Effector memory CD4-positive, alpha-beta T cell (primary cell): ENCODE results near the gene ACOXL.

Experiments
- DNase-seq, 3 donors: peaks; one replicate each; pipeline ENCODE4 v3.0.0-alpha.2; 2020
- H3K27ac ChIP-seq: 2 replicates; pipeline ENCODE4 v1.7.0; 2013; ENCODE audit warnings: mild to moderate bottlenecking, low read length, moderate library complexity; ENCODE audit not compliant: insufficient read depth, poor library complexity, severe bottlenecking
- H3K27me3 ChIP-seq: replicated peaks from 2 replicates; pipeline ENCODE4 v1.7.0; 2013; ENCODE audit warnings: mild to moderate bottlenecking, low read length; ENCODE audit not compliant: insufficient read depth, control insufficient read depth, poor library complexity, severe bottlenecking
- H3K36me3 ChIP-seq: 2 replicates; pipeline ENCODE4 v1.7.0; 2013; ENCODE audit warnings: mild to moderate bottlenecking, low read length, moderate library complexity; ENCODE audit not compliant: control insufficient read depth, insufficient read depth
- H3K4me1 ChIP-seq: 2 replicates; pipeline ENCODE4 v1.7.0; 2013; ENCODE audit warnings: low read length, mild to moderate bottlenecking; ENCODE audit not compliant: control insufficient read depth, insufficient read depth, poor library complexity, severe bottlenecking
- H3K4me3 ChIP-seq: 2 replicates; pipeline ENCODE4 v1.7.0; 2013; ENCODE audit warnings: low read length, low read depth, mild to moderate bottlenecking; ENCODE audit not compliant: insufficient read depth, poor library complexity, severe bottlenecking
- H3K9me3 ChIP-seq: 2 replicates; pipeline ENCODE4 v1.7.0; 2013; ENCODE audit warnings: mild to moderate bottlenecking, low read length, moderate library complexity; ENCODE audit not compliant: control insufficient read depth

ACOXL gene

DNA sequence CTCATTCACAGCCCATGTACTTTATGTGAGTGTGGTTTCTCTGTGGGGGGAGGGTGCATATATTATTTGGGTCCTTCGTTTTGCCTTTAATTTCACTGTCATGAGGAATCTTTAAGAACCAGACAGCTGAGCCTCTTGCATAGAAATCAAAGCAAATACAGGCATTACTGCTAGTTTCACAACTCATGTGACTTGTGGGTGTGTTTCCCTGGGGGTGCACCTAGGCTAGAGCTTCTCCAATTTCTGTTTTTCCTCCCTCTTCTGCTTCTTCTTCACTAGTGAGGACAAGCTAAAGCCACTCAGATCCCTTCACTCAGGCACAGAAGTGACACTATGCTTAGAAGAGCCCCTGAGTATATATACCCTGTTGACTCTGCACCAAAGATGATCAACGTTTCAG is 131.4 kb downstream of the ACOXL start:
- no peak overlapping the region for H3K27ac ChIP-seq
- no peaks in the 10 kb centered on the region for H3K27me3 ChIP-seq
- no peaks in the 10 kb centered on the region for H3K9me3 ChIP-seq
- no peaks in the 10 kb centered on the region for H3K36me3 ChIP-seq
- DNase-seq = no peak
- H3K4me1 ChIP-seq = peaks cover 17% of the 10 kb centered on the region
- H3K4me3 ChIP-seq = no peak overlapping the region

DNA sequence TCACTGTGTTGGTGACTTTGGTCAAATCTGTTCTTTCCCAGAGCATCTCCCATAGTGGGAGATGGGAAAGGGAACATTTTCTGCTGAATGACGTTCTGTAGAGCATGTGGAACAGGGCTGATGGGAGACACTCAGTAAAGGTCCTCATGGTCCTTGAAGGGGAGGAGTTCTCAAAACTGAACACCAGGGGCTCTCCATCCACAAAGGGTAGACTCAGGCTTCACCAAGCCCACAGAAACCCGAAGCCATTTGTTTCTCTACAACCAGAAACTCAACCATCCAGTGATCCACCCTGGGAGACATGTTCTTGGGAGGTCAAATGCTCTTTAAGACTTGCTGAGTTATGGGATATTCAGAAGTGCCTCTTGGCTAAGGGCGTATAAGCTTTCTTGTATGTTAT is 131.8 kb downstream of the ACOXL start:
- H3K9me3 ChIP-seq = no peaks in the 10 kb centered on the region
- H3K36me3 ChIP-seq = no peaks in the 10 kb centered on the region
- DNase-seq = no peak
- H3K4me3 ChIP-seq = no peak overlapping the region
- peaks cover 13% of the 10 kb centered on the region for H3K4me1 ChIP-seq
- no peaks in the 10 kb centered on the region for H3K27me3 ChIP-seq
- no peak overlapping the region for H3K27ac ChIP-seq

DNA sequence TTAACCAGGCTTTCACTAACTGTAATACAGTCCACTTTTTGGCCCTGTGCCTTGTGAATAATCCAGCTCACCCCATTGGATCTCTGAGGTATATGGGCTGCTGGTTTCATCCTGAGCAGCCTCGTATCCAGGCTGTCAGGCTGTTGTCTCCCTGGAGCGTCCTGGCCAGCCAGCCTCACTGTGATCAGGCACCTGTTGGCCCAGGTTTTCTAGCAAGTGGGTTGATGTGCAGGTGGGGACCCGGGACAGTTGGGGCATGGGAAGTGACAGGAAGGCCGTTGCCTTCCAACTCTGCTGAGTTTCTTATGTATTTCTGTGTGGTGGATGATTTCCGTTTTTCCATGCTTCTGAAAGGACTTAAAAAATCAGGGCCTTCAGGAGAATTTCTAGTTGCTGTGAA is 132.4 kb downstream of the ACOXL start:
- Histone ChIP-seq H3K27me3 (no peaks in the 10 kb centered on the region), H3K9me3 (no peaks in the 10 kb centered on the region), H3K27ac (no peak overlapping the region), H3K4me3 (peak overlapping the region; percentile 25), H3K36me3 (no peaks in the 10 kb centered on the region), H3K4me1 (peaks cover 7% of the 10 kb centered on the region)
- no peak for DNase-seq

DNA sequence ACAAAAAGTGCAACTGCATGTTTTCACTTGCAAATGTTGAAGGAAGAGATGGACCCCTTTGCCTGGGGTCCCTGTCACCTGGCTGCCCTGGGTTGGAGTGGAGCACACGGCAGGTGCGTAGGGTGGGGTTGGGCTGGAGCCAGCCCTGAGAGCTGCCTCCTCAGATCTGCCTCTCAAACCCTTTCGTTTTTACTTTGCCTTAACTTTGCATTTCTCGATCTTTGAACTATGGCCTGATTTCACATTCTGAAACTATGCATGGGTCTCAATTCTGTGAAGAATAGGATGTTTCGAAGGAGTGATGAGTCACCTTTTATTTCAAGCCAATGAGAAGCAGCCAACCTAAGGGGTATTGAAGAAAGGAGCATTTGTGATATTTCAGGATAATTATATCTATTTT is 132.8 kb downstream of the ACOXL start:
- DNase-seq = no peak

DNA sequence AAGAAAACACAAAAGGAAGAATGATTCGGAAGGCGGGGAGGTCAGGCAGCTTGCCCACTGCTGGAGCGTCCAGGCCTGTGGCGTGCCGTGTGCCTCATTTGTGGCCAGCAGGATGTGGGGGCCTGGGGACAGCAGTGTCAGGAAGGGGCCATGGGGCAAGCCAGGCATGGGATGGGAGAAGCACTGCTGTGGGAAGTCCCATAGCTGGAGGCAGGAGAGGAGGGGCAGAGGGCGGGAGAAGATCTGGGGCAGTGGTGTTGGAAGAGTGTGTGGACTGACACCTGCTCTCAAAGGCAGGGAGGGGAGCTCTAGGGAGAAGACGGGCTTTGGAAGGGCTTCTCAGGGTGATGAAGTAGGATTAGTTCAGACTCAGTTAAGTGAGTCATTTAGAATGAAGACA is 133.7 kb downstream of the ACOXL start:
- H3K9me3 ChIP-seq = no peaks in the 10 kb centered on the region
- no peaks in the 10 kb centered on the region for H3K4me1 ChIP-seq
- no peak for DNase-seq
- H3K36me3 ChIP-seq = no peaks in the 10 kb centered on the region
- H3K27ac ChIP-seq = no peak overlapping the region
- no peak overlapping the region for H3K4me3 ChIP-seq
- no peaks in the 10 kb centered on the region for H3K27me3 ChIP-seq

More for the DNA sequence above, 132.8 kb downstream of the ACOXL start:
- Histone ChIP-seq H3K27me3 (no peaks in the 10 kb centered on the region), H3K4me1 (peaks cover 4% of the 10 kb centered on the region), H3K9me3 (no peaks in the 10 kb centered on the region), H3K27ac (peak overlapping the region; percentile 2), H3K4me3 (peak overlapping the region; percentile 25), H3K36me3 (no peaks in the 10 kb centered on the region)

DNA sequence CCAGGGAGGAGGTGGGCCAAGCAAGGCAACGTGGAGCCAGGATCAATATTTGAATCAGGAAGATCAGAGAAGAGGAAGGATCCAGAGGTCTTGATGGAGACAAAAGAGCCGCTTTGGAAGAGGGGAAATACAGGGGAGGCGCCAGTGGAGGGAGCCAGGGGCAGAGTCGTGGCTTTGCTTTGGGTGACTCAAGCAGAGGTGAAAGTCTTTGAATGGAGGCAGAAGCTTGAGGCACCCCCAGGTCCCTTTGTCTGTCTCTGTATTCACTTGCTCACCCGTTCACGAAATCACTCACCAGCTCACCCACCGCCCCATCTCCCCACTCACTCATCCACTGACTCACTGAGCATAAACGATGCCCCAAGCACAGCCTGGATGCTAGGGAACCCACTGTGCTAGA is 134.1 kb downstream of the ACOXL start:
- Histone ChIP-seq H3K4me3 (no peak overlapping the region), H3K27me3 (no peaks in the 10 kb centered on the region), H3K4me1 (no peaks in the 10 kb centered on the region), H3K36me3 (no peaks in the 10 kb centered on the region), H3K27ac (no peak overlapping the region), H3K9me3 (no peaks in the 10 kb centered on the region)
- DNase-seq = no peak

DNA sequence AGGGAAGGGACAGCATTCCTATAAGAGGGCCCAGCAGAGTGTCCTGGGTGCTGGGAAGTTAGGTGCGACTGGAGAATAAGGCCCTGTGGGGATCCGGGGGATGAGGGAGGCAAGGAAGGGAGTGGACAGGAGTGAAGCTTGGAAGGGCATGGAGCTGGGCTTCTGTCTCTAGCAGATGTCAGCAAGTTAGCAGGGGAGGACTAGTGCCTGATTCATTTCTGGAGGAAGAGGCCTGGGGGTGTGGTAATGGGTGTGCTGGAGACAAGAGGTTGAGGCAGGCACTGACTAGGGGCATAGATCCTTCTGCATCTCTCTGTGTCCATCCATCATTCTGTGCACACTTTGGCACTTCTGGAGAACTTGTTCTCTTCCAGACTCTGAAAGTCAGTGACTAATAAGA is 134.7 kb downstream of the ACOXL start:
- Histone ChIP-seq H3K27ac (no peak overlapping the region), H3K4me3 (no peak overlapping the region), H3K36me3 (no peaks in the 10 kb centered on the region), H3K4me1 (no peaks in the 10 kb centered on the region), H3K9me3 (no peaks in the 10 kb centered on the region), H3K27me3 (no peaks in the 10 kb centered on the region)
- no peak for DNase-seq

DNA sequence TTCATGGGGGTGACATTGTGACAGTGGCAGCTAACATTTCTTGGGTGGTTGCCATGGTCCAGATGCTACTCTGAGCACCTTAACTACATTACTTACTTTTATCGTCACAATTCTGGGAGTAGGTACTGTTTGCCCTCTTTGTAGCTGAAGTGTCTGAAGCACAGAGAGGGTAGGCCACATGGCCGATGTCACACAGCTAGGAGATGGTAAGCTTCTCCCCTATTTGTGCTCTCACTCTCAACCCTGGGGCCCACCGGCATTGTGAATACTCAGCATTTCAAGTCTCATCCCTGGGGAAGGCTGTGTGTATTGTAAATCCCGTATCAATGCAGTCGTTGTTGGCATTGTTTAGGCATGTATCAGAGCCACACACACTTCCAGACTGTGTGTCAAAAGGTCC is 136.6 kb downstream of the ACOXL start:
- Histone ChIP-seq H3K27ac (no peak overlapping the region), H3K4me3 (no peak overlapping the region), H3K9me3 (no peaks in the 10 kb centered on the region), H3K27me3 (no peaks in the 10 kb centered on the region), H3K36me3 (no peaks in the 10 kb centered on the region), H3K4me1 (no peaks in the 10 kb centered on the region)
- no peak for DNase-seq

DNA sequence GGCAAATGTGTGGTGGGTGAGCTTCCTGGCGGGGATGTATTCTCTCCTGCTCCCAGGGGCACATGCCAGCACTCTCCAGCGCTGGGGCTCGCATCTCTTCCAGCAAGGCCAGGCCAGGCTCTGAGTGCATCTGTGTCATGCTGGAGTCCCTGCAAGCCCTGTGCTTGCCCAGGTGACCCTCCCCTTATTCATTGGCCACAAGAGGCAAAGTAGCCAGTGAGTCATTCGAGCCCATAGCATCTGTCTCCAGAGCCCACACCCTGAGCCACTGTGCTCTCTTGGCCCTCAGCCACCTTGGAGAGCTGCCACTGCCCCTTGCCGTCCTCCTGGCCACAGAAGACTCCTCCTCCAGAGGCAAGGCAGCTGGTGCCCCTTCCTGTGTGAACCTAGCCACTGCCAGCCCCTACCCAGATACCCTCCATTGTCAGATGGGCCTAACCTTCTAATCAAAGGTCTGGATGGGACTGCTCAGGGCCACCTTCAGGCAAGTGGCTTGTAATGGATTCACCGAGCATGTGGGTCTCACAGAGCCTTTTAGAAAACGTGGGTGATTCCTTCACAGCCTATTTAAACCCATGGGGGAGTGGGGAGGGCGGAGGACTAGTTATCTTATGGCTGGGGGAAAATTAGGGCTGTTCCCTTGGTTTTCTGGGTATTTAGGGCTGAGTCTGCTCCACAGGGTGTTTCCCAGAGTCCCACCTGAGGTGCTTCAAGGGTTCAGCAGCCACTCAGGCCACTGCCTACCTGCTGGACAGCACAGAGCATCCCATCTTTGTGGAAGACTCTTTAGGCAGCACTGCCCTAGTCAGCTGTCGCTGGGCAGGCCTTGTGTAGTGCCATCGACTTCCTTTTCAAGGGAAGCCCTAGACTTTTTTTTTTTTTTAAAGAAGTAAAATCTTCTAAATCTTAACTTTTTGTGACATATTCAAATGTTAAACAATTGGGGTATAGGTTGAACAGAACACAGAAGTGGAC is 137.4 kb downstream of the ACOXL start:
- Histone ChIP-seq H3K9me3 (no peaks in the 10 kb centered on the region), H3K4me1 (no peaks in the 10 kb centered on the region), H3K36me3 (no peaks in the 10 kb centered on the region), H3K4me3 (no peak overlapping the region), H3K27ac (no peak overlapping the region), H3K27me3 (no peaks in the 10 kb centered on the region)
- no peak for DNase-seq

DNA sequence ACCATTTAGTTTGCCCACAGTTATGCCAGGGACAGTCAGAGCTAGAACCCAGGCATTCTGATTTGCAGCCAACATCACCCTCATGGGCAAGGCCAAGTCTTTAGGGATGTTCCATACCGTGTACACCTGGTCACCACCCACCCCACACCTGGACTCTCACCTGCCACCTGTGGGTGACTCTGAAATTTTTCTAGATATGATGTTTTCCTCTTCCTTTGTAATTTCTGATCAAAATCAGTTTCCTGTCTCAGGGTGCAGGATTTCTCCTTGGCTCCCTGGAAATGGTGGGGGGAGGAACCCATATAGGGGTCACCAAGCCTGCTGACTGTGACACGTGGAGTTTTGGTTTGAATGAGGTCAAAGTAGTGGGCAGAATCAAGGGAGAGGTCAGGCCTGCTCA is 138.2 kb downstream of the ACOXL start:
- no peak for DNase-seq
- Histone ChIP-seq H3K4me1 (no peaks in the 10 kb centered on the region), H3K4me3 (no peak overlapping the region), H3K36me3 (no peaks in the 10 kb centered on the region), H3K27ac (no peak overlapping the region), H3K9me3 (no peaks in the 10 kb centered on the region), H3K27me3 (no peaks in the 10 kb centered on the region)
